HG03139 (cell line): Measurements from ENCODE around the gene RAB31.

Experiments used
- ATAC-seq: cut with Tn5 transposase; IDR thresholded peaks from one replicate; pipeline ENCODE4 v1.9.1; 2021; ENCODE audit not compliant: unreplicated experiment

Gene RAB31

DNA sequence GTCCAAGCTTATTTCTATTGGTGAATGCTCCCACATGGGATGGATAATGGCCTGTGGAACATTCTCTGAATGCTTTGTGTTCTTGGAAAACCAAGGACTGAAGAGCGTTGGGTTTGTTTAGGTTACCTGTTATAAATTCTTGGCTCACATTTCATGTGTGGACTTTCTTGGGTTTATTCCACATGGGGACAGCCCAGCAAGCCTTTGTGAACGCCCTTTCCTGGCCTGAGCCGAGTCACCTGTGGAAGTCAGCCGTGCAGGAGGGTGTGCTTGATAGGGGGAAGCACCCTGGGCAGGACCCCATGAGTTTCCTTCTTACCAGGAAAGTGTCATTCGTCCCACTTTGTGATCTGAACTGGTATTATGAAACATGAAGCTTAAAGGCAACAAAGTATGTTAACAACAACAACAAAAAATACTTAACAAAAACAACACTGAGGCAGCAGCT, 4.1 kb downstream of the RAB31 start:
- ATAC-seq: no peak

DNA sequence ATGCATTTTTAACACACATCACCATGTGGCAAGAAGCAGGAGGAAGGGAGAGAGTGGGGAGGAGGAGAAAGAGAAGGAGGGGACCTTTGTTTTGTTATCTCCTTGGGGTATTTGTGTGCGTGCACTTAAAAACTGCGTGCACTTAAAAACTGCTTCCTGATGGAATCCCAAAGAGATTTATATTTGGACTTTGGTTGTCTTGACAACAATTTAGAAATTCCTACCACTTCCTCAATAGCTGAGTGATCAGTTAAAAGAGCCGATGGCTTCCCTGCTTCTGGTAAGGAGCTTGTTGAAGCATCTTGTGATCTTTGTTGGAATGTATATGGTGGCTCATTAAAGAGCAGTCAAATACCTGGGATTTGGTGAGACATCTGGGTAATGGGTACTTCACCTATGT, 4.5 kb downstream of the RAB31 start:
- ATAC-seq: no peak

DNA sequence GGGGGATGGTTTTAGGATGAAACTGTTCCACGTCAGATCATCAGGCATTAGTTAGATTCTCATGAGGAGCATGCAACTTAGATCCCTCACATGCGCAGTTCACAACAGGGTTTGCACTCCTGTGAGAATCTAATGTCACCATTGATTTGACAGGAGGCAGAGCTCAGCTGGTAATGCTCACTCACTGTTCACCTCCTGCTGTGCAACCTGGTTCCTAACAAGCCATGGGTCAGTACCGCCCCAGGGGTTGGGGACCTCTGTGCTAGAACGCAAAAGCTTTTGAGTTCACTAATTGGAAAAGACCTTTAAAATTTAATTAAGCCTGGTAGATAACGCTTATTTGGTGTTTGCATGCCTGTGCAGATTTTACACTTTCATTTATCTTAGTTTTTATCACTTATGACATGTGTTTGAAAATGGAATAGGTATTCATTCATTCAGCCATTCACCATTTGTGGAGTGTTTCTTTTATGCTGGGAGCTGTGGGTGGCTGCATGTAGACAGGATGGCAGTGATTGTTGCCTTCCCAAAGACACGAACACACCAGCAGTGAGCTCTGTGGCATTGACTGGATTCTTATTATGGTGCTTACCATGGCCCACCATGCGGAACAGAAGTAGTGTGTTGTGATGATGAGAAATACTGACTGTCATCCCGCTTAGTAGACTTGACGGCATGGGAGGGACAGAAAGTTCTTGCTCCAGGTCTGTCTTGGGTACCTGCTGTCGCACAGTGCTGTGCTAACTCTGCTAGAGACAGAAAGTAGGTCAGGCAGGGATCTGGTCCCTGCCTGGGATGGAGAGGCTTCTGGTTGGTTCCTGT, 6.4 kb downstream of the RAB31 start:
- no peak for ATAC-seq

DNA sequence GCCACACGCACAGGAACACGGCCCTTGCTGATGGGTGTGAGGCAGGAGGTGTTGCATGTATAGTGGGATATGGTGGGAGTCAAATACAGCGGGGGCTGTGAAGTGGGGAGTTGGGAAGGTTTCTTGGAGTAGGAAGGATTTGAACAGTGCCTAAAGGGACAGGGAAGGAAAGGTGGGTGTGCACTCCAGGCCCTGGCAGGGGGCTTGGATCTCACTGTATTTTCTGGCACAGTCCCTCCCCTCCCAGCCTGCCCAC, 6.9 kb downstream of the RAB31 start:
- ATAC-seq: no peak

DNA sequence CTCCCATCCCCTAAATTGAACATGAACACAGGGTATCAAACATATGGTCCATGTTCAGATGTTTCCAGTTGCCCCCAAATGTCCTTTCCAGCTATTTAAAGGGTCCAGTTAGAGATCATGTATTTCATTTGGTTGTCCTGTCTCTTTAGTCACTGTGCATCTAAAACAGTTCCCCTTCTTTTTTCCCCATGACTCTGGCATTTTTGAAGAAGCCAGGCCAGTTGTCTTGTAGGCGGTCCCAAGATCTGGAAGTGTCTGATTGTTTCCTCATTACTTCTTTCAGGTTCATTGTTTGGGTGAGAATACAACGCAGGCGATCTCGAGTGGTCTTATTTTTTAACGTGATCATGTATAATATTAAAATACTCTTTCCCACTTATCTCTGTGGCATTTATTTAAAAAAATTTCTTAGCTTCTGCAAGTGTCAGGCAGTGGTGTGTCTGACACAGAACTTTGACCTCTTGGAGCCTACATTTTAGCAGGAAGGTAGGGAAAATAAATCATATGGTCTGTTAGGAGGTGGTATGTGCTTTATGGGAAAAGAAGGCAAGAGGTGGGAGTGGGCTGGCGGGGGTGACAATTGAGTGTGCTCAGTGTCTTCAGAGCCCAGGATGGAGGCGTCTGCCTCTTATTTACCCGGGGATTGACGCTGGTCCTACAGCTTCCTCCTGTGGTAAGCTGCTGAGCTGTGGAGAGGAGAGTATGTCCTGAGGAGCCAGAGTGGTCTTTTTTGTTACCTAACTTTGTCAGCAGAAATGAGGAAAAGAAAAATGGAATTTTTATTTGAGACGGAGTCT, 8.1 kb downstream of the RAB31 start:
- no peak for ATAC-seq

DNA sequence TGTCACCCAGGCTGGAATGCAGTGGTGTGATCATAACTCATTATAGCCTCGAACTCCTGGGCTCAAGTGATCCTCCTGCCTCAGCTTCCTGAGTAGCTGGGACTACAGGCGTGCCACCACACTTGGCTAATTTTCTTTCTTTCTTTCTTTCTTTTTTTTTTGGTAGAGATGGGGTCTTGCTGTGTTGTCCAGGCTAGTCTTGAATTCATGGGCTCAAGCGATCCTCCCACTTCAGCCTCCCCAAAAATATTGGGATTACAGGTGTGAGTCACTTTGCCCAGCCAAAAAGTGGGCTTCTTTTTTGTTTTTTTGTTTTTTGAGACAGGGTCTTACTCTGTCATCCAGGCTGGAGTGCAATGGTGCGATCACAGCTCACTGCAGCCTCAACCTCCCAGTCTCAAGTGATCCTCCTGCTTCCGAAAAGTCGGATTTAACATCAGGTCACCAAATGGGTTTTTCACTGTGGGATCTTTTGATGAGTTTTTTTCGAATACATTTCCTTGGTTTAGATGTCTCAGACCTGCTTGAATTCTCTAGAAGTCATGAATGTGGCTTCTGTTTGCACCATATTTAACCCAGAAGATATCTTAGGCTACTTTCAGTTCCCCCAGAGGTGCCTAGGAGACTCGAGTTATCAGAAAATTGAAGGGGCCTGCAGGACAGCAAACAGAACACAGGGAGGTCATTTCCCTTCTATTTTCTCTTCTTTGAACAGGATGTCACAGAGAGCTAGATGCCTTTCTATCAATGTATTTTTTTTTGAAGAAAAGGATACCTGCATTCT, 8.9 kb downstream of the RAB31 start:
- no peak for ATAC-seq

DNA sequence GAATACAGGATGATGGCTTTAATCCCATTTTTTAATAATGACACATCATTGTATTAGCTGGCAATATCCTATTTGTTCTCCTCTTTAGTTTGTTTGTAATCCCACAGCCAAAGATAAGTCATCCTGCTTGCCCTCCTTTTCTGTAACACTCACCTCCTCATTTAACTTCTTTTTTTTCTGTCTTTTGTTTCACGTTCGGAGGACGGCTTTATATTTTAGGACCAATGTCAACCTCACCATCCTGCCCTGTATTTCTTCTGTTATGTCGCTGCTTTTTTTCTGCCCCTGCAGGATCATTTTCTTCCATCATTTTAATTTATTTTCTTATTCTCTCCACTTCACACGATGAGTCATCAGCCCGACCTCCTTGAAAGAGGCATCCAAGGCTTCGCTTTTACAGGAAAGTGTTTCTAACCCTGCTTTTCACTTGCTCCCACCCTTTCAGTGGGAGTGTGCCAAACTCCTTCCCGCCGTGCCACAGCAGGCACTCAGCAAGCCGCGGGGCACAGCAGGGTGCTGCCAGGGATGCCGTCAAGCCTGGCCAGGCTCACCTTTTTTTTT, 11.4 kb downstream of the RAB31 start:
- ATAC-seq: no peak

DNA sequence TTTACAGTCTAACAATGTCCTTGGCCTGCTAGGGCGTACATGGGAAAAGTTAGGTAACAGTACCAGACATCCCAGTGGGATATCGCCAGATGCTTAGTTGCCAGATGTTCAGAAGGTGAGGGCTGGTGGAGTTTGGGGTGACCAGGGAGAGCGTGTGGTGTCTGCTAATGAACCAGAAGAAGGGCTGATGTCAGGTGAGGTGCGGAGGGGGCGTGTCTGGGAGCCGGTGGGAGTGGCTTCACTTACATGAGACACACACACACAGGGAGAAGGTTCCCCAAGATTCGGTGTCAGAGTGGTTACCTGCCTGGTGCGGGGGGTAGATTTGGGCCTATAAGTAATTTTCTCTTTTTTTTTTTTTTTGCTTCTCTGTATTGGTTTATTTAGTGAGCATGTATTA, 12.2 kb downstream of the RAB31 start:
- no peak for ATAC-seq

DNA sequence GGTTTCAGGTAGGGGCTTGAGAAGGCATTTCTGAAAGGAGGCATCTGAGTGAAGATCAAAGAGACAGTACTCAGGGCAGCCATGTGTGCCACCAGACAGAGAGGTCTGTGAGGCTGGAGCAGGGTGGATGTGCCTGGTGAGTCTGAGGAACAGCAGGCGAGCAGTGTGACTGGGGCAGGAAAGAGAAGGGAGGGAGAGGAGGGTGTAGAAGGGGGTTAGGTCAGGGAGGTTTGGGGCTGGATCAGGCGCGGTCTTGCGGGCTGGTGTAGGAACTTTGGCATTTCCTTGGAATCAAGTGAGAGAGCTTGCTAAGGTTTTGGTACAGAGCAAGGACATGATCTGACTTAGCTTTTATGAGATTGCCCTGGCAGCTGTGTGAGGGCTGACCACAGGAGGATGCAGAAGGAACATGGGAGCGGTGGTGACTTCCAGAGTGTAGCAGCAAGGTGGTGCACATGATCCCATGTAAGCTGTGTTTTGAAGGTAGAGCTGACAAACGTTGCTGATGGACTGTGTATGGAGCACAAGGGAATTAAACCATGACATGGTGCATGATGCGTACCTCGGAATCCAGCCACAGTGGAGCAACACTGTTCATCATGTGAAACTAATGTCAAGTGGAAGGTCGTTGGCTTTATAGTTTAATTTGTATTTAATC, 13.9 kb downstream of the RAB31 start:
- no peak for ATAC-seq

DNA sequence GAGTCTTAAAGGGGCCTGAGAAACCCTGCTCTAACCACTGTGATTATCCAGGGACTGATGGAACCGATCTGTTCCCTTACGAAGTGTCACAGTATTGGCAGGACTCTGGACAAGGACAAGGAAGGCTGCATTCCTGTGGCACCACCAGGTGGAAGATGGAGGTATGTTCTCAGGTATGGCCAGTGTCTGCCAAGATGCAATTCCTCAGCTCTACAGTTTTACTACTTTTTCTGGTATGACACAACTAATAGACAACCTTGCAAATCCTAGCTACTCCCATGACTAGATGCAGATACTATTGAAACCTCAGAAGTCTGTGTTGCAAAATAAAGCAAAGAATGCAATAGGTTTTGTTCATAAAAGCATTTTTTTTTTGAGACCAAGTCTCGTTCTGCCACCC, 14.6 kb downstream of the RAB31 start:
- no peak for ATAC-seq

DNA sequence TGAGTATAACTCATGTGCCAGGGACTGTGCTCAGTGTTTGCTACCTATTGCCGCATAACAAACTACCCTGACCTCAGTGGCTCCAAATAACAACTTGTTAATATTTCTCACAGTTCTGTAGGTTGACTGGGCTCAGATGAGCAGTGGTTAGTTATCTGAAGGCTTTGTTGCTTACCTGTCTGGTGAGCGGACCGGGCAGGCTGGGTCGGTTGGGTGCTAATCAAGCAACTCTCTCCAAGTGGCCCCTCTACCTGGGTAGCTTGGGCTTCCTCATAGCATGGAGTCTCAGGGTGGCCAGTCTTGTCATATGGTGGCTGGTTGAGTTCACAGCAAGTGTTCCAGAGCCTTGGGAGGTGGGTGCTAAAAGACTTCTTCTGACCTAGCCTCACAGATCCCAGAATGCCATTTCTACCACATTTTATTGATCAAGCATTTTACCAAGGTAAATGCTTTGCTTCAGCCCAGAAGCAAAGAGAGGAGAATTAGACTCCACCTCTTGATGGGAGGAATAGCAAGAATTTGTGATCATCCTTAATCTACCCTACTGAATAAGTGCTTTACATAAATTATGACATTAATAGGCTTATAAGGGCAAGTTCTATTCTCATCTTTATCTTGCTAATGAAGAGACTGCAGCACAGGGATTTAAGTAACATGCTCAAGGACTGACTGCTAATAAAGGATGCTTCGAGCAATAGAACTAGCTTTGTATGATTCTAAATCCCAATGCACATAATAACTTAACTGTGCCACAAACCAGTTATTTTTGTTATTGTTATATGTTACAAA, 16.9 kb downstream of the RAB31 start:
- no peak for ATAC-seq

DNA sequence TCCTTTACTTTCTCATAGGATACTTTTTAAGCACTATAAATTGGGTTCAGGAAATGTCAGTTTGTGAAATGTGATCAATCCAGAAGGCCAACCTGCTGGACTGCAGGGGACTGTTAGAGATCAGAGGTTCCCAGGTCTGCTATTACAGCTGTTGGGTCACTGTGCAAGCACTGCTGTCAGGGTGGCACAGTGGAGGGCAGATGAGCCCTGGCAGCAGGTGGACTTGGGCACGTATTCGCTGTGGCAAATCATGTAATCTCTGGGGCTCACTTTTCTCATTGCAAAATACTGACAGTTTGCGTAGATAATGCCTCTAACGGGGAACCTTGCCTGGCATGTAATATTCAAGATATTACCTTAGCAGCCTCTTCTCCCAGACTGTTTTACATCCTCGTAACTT, 18.1 kb downstream of the RAB31 start:
- ATAC-seq: no peak

DNA sequence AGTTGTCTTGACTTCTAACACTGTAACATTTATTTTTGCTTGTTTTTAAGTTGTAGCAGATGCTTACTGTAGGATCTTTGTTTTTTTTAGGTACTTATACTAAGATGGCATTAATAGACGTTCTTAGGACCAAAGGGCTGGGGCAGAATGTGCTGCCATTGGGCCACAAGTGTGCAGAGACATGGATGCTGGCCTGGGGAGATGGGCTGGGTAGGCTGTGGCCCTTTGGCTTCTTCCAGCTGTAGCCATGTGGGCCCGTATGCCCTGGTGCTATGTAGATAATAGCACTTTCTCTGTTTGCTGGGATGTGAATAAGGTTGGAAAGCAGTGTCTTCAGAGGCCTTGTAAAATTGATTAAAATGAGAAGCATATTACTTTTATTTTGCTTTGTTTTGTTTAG, 18.8 kb downstream of the RAB31 start:
- ATAC-seq: no peak

DNA sequence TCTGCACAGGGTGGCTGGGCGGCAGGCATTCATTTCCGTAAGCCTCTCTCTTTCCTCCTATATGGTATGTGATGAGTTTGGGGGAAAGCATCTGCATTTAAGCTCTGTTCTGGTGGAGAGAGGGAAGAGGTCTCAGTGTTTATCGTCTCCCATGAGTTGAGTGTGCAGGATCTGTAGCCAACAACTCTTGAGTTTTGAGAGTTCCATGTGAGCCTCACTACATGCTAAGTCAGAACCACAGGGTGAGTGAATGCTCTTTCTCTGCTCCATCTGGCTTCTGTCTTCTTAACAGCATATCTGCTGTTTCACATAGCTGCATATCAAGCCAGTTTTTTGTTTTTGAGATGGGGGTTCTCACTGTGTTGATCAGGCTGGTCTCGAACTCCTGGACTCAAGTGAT, 22.7 kb downstream of the RAB31 start:
- no peak for ATAC-seq

DNA sequence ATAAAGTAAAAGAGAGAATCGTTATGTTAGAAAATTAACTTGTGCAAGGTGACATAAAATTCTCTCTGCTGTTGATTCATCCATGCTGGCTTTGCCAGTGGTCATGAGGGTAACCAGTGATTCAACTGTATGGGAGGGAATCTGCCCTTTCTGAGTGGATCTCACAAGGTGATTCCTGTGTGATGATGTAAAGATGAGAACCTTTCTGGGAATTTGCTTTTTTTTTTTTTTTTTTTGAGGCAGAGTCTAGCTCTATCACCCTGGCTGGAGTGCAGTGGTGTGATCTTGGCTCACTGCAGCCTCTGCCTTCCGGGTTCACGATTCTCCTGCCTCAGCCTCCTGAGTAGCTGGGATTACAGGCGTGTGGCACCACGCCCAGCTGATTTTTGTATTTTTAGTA, 23.3 kb downstream of the RAB31 start:
- ATAC-seq: no peak

DNA sequence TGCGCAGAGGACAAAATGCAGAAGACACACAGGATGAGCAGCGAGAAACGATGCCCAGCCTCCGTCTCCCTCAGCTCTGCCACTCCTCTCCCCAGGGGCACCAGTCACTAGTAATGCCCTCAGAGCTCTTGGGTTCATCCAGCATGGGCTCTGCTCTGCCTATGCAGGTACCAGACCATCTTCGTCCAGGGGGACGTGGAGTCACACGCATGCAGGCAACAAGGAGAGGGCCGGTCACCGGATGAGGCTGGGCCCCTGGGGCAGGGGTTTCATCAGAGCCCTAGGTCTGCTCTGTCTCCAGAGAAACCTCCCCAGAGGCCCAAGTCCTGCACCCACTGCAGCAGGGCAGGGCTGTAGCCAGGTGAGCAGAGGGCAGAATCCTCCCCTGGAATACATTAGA, 23.9 kb downstream of the RAB31 start:
- no peak for ATAC-seq

DNA sequence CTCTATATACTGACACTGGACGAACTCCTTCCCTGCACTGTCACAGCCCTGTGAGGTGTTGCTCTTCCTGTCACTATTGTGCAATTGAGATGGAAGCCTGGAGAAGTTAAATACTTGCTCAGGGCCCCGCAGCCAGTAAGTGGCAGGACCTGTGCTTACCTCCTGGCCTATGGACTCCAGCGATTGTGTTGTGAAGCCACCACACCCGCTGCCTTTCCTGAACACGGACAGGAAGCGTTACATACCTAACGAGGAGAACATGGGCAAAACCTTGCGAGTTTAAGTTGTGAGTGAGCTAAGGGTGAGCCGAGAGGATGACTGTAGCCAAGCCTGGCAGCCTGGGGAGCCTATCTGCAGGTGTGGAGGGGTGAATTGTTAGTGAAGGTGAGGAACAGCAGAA, 26.1 kb downstream of the RAB31 start:
- ATAC-seq: no peak

DNA sequence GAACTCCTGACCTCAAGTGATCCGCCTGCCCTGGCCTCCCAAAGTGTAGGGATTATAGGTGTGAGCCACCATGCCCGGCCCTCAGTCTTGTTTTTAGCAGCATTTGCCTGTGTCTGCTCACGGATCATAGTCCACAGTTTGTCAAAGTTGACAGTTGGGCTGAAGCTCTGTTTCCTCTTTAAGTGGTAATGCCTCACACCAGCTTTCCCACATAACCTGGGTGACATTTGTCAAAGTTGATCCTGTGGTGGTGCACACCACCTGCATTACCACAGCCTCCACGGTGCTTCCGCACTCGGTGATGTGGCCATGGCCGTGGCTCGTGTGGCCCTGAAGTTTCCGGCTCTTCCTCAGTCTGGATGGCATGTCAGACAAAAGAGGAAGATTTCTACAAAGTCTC, 27.1 kb downstream of the RAB31 start:
- no peak for ATAC-seq

DNA sequence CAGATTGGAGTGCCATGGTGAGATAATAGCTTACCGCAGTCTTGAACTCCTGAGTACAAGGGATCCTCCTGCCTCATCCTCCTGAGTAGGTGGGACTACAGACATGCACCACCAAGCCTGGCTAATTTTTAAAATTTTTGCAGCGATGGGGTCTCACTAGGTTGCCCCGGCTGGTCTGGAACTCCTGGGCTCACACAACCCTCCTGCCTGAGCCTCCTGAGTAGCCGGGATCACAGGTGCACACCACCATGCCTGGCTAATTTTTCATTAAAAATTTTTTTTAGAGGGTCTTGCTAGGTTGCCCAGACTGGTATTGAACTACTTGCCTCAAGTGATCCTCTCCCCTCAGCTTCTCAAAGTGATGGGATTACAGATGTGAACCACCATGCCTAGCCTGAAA, 27.8 kb downstream of the RAB31 start:
- ATAC-seq: no peak

DNA sequence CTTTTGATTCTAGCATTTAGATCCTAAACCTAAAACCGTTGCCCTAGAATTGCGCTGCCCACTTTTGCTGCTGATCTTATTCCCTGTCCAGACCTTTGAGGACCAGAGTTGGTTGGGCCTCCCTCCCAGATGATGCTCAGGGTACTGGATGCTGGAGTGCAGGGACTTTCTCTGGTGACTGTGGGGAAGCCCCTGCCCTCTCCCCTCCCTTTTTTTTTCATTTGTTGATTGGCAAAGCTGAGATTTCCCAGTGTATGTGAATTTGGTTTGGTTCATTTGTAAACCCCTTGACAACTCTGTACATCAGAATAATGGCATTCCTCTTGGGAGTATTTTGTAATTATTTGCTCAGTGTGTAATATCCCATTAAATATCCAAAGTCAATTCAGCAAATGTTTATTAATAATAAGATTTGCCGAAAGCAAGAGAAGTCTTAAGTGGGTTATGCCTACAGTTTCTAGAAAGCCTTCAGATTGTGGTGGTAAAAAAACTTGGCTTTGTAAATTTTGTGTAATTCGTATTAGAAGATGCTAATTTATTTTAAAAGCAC, 28.3 kb downstream of the RAB31 start:
- ATAC-seq: no peak
